ENCODE results near the gene CADPS.

Gene CADPS

GRCh38 chr3:62503516-62503915 lies 371.7 kb downstream of the CADPS start:
- DNase-seq (ENCODE audit: low read depth, low spot score) = no peak

DNA sequence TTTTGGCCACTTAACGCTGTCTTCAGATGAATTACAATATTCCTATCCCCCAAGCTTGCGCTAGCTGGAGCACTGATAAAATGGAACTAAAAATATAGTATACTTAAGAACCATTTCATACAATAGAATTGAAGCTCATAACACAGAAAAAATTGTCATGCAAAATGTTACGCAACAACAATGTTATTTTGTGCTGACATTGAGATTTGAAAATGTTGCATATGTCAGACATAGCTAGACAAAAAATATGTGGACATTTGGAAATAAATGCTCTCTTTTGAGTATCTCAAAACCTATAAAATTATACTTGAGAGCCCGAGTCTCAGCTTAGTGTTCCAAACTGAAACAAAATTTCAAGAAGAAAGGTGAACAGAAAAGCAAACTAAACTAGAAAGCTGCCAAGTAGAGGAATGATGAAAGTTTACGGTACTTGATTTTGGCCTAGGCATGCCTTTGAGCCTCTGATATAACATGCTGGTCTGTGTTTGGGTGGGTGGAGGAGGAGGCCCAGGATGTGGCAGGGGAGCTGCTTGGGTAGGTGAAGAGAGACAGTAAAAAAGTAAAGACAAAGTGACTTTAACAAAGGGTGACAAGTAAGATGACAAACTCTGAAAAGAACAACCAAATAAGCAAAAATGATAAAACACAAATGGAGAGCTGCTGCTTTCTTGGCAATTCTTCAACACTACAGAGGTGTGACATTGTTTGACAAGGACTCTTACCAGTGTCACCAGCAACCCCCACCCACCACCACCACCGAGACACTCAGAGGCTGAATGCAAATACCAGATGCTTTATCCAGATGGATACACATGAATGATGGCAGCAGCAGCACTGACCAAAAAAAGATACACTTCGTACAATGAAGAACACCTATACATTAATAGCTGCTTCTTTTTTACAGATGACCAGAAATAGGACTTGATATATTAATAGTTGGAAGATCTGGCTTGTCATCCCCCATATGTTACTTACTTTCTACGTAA lies 372.6 kb downstream of the CADPS start:
- no peak for DNase-seq (ENCODE audit: low read depth, low spot score)

GRCh38 chr3:62501289-62501668 lies 373.9 kb downstream of the CADPS start:
- DNase-seq (ENCODE audit: low read depth, low spot score) = no peak

DNA sequence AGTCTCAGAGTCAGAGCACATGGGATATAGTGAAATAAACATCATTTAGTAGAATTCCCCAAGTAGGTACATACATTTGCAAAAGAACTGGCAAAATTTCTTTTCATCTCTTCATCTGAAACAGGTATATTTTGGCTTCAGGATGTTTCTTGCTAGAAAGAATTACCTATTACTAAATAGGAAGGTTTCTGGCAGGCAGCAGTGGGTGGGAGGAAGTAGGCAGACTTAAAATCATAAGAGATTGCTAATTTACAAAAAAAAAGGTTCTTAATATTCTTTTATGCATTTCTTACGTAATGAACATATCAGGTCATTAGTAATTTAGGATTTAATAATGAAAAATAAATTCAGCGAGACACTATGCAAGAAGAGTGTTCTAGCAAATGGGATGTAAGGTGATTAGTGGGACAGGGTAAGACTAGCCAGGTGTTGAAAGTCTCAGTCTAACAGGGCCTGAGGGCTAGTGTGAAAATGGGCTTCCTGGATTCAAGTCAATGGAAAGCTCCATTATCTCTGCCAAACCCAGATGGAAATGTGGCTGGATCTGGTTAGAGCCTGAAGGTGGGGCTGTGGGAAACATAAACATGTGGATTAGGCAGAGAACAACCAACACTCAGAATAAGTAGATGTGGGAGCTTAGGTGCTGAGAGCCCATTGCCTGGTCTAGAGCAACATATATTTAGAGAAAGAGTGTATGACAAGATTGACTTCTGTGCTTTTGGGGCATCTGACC lies 374.5 kb downstream of the CADPS start:
- peak; percentile 20 for DNase-seq (ENCODE audit: low read depth, low spot score)

GRCh38 chr3:62497156-62497555 lies 378.1 kb downstream of the CADPS start:
- DNase-seq (ENCODE audit: low read depth, low spot score) = no peak

- DNase-seq (ENCODE audit: low read depth, low spot score) = no peak
These were observed 378.7 kb downstream of the CADPS start for GRCh38 chr3:62496503-62496902.

DNA sequence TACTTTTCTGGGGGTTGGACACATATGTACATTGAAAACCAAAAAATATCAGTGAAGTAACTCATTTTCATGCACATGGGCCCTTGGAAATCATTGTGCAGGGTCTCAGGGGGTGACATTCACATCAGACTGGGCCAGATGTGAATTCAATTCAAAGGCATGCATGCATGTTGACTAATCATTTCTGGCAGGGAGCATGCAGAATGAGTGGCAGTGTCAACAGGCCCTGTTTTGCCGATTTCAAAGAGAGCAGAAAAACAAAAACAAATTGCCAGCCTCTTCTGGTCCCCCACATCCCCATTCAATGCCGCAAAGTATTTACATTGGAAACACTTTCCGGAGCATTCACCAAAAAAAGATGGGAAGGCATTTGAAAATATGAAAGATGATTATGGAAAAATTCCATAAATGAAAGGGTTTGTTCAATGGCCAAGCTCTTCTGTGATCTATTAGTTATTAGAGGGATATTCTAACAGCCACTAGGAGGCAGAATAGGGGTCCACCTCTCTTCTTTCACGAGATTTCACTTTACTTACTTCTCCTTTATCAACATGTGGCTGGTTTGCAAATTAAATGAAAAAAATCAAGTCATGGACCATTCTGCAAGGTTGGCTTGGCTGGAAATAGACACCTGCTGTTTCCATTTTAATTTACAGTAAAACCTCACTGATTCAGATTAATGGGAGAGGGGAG lies 382.0 kb downstream of the CADPS start:
- DNase-seq (ENCODE audit: low read depth, low spot score) = no peak

- DNase-seq (ENCODE audit: low read depth, low spot score) = no peak
These were observed 392.3 kb downstream of the CADPS start for GRCh38 chr3:62482961-62483360.

GRCh38 chr3:62481962-62482361 lies 393.3 kb downstream of the CADPS start:
- peak; percentile 15 for DNase-seq (ENCODE audit: low read depth, low spot score)

DNA sequence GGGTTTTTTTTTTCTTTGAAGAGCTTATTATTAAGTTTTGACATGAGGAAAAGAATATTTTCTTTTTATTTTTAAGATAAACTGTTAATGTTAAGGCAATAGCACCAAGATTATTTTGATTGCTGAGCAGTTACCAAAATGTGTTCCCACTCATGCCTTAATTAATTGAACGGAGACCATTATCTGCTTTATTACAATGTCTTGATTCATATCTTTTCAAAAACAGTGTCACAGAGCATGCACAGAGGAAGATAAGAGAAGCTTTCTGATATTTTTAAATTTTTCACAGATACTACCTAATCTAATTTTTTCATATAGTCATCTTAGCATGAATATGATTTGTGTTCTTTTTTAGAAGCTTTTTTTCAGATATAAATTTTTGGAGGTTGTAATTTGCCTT lies 395.2 kb downstream of the CADPS start:
- DNase-seq (ENCODE audit: low read depth, low spot score) = no peak

GRCh38 chr3:62479326-62479725 lies 395.9 kb downstream of the CADPS start:
- no peak for DNase-seq (ENCODE audit: low read depth, low spot score)

GRCh38 chr3:62475306-62475705 lies 399.9 kb downstream of the CADPS start:
- DNase-seq (ENCODE audit: low read depth, low spot score) = no peak

GRCh38 chr3:62467966-62468722 lies 407.1 kb downstream of the CADPS start:
- DNase-seq (ENCODE audit: low read depth, low spot score) = no peak

DNA sequence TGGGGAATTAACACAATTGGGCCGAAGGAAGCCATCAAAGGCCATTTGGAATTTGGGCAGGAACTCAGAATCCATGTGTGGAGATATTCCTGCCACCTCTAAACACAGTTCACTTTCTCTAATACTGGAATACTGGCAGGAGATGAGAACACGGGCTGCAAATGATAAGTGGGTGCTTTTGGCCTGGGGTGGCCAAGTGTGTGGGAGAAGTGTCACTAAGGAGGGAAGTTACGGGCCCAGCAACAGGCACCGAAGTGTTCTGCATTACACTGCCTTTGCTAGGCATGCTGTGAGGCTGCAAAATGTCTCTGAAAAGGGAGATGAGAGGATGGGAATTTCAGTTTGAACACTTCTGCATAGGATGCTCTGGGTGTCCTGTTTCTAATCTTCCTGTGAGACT lies 412.4 kb downstream of the CADPS start:
- DNase-seq (ENCODE audit: low read depth, low spot score) = no peak

GRCh38 chr3:62462104-62462762 lies 413.0 kb downstream of the CADPS start:
- no peak for DNase-seq (ENCODE audit: low read depth, low spot score)

GRCh38 chr3:62454916-62455315 lies 420.3 kb downstream of the CADPS start:
- DNase-seq (ENCODE audit: low read depth, low spot score) = no peak

- DNase-seq (ENCODE audit: low read depth, low spot score) = no peak
These were observed 421.8 kb downstream of the CADPS start for GRCh38 chr3:62453448-62453847.

DNA sequence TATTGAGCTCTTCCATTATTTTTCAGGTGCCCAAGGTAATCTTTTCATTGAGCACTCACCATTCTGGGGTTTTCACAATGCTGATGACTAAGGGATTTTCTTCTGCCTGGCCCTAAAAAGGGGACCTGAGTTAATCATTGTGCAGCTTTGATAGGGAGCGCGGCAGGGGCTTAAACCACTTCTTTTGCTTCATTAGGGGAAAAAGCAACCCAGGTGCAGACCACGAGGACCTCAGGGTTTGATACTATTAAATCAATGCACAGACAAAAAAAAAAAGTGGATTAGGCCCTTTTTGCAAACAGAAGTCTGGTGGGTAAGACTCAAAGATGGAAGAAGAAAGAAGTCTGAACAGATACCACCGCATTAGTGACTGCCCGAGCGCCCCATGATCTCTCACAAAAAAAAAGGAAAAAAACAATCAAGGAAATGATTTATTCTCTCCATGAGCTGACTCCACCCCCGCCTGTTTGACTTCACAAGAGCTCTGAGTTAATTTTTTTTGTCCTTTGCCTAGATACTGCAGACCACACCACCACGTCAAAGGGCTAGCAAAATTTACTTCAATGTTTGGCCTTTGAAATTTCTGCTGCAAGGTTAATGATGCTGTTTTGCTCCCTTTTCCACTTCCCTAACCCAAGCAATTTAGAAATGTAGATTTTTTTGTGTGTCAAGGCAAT lies 423.9 kb downstream of the CADPS start:
- no peak for DNase-seq (ENCODE audit: low read depth, low spot score)

GRCh38 chr3:62446337-62446940 lies 428.8 kb downstream of the CADPS start:
- DNase-seq (ENCODE audit: low read depth, low spot score) = no peak

GRCh38 chr3:62445275-62445674 lies 429.9 kb downstream of the CADPS start:
- no peak for DNase-seq (ENCODE audit: low read depth, low spot score)
